Esophagus squamous epithelium (tissue), 4 donors: ENCODE data around the gene POU3F2.

Experiments used
- POLR2A ChIP-seq, 4 donors: fragments of 450-650 bp; IDR thresholded peaks; one replicate each; pipeline ENCODE4 v1.6.1; 2017; ENCODE audit warnings: antibody characterized with exemption in 4 of 4, mild to moderate bottlenecking in 4 of 4, moderate library complexity in 3 of 4
- TF ChIP-seq, protein P1 (sequence below), 6 experiments: fragments of 450-650 bp in 4 of 6; fragments of 200-600 bp in 2 of 6; sonication (generic) in 2 of 6; IDR thresholded peaks; one replicate each; pipeline ENCODE4 v1.5.1; 2016 to 2019; ENCODE audit warnings: antibody characterized with exemption in 6 of 6, mild to moderate bottlenecking in 4 of 6, moderate library complexity in 4 of 6

DNA sequence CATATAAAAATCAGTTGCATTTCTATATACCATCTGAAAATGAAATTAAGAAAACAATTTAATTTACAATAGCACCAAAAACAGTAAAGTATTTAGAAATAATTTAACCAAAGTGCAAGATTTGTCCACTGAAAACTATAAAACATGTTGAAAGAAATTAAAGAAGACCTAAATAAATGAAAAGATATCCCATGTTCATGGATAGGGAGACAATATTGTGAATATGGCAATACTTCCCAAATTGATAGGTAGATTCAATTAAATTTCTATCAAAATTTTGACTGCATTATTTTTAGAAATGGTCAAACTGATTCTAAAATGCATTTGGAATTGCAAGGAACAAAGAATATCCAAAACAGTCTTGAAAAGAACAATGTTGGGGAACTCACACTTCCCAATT is 17.6 kb upstream of the POU3F2 start:
- TF ChIP-seq, protein P1, sequence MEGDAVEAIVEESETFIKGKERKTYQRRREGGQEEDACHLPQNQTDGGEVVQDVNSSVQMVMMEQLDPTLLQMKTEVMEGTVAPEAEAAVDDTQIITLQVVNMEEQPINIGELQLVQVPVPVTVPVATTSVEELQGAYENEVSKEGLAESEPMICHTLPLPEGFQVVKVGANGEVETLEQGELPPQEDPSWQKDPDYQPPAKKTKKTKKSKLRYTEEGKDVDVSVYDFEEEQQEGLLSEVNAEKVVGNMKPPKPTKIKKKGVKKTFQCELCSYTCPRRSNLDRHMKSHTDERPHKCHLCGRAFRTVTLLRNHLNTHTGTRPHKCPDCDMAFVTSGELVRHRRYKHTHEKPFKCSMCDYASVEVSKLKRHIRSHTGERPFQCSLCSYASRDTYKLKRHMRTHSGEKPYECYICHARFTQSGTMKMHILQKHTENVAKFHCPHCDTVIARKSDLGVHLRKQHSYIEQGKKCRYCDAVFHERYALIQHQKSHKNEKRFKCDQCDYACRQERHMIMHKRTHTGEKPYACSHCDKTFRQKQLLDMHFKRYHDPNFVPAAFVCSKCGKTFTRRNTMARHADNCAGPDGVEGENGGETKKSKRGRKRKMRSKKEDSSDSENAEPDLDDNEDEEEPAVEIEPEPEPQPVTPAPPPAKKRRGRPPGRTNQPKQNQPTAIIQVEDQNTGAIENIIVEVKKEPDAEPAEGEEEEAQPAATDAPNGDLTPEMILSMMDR (IDR thresholded peaks at IDR 0.05): no peak
- TF ChIP-seq POLR2A (IDR thresholded peaks at IDR 0.05): no peak
